Stimulated activated CD8-positive, alpha-beta memory T cell treated with anti-CD3 and anti-CD28 coated beads, Interleukin-4, amount 100 ng/mL, for 4 hours (primary cell): ENCODE data around the gene IYD.
"Not testable (repeated sequence)": the region's sequence is repeated elsewhere in the genome, so short reads cannot be mapped to it uniquely, and the experiment has no call there.

ENCODE experiments used
- DNase-seq, 2 donors: peaks; one replicate each; pipeline ENCODE4 v3.0.0-alpha.2; 2020; ENCODE audit warnings: low read depth in 2 of 2, low spot score in 1 of 2

Gene IYD

DNA sequence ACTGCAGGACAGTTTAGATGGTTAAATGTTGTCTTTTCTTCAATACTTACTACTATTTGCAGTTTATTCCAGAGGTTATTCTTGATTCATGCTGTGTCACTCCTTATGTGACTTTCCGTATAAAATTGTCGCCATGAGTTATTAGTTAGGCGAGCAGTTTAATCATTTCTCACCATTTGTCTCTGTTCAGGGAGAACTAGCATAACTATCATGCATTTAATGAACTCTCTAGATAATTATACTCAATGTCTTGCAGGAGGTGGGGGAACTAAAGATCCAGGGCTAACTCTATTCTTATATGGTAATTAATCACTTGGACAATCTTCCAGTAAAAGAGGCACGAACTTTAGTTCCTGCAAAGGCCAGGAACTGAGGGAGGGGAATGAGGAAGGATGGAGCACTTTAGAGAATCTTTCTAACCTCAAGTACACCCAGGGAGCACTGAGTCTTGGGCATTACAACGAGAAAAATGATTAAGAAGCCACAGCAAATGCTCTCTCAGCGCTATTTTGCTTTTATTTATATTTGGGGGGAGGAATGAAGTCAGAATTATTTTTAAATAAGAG lies 58.3 kb downstream of the IYD start:
- DNase-seq = no peak

DNA sequence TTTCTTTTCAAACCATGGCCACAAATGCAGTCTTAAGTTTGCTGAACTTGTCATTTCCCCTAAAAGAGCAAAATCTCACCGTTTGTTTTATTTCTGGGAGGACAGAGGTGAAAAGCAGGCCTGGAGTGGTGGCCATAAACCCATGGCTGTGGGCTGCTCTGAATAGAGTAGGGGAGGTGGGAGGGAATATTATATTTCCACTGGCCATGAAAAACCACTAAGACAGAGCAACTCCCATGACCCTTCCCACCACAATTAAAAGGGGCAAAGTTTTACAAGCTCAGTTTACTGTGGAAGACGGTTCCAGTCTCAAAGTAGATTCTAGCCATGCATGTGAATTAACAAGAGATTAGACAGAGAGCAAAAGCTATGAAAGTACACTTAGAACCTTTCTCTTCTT lies 59.0 kb downstream of the IYD start:
- DNase-seq = no peak

DNA sequence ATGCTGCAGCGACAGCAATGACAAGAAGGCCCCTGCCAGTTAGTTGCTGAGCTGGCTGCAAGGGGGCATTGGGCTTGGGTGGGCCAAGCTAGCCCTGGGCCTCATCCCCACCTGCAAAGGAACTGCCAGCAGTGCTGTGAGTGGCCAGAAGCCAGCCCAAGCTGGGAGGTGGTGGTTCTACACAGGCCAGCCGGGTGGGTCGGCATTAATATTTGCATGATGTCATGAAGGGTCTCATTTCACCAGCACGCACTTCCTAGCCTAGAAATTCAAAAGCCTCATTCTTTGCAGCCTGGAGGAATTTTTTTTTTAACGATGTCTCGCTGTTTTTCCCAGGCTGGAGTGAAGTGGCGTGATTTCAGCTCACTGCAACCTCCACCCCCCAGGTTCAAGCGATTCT lies 62.0 kb downstream of the IYD start:
- DNase-seq = no peak

DNA sequence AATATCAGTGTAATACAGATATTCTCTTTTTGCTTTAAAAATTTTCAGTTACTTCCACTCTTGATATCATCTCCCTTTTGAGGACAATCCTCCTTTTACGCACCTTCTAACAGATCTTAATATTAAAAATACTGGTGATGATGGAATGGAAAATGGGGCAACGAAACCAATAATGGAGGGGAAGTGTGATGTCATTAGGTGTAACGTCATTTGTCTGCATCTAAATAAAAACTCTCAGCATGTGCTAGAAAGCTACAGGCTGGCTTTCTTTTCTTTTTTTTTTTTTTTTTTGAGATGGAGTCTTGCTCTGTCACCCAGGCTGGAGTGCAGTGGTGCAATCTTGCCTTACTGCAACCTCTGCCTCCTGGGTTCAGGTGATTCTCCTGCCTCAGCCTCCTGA lies 66.5 kb downstream of the IYD start:
- no peak for DNase-seq

DNA sequence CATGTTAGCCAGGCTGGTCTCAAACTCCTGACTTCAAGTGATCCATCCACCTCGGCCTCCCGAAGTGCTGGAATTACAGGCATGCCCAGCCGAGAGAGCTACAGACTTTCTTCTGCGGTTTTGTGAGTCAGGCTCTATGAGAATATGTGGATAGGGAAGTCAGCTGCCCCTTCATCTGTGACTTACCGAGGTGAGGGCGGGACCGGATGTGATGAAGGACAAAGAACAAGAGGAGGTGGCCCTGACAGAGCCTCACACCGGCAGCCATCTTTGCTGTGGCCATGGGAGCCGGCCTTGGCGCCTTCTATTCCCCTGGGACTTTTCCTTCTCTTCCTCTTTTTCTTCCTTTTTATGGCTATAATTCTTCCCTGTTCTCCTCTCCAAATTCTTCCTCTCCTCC lies 67.0 kb downstream of the IYD start:
- no peak for DNase-seq

DNA sequence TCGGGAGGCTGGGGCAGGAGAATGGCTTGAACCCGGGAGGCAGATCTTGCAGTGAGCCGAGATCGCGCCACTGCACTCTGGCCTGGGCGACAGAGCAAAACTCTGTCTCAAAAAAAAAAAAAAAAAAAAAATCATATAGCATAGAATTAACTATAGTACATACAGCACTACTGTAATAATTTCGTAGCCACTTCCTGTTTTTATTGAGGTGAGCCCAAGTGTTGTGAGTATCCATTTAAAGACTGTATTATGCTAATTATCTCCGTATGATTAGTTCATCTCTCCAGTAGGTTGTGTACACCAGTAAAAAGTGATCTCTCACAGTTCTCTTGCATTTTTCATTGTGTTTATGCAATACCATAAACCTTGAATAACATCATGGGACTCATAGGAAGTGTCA lies 70.6 kb downstream of the IYD start:
- no peak for DNase-seq

DNA sequence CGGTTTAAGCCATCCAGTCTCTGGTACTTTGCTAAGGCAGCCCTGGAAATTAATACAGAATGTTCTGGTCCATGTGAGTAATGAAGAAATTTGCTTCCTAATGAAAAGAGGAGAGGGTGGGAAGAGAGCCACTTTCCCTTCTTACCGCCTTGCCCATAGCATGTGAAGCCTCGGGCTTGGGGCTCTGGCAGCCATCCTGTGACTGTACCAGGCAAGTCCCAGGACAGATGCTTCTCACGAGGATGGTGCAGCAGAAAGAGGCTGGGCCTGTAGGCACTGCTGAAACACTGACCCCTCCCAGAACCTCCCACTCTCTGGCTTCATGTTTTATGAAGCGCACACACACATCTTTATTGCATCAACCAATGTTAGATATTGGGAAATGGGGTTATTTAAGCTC lies 74.8 kb downstream of the IYD start:
- DNase-seq = no peak

DNA sequence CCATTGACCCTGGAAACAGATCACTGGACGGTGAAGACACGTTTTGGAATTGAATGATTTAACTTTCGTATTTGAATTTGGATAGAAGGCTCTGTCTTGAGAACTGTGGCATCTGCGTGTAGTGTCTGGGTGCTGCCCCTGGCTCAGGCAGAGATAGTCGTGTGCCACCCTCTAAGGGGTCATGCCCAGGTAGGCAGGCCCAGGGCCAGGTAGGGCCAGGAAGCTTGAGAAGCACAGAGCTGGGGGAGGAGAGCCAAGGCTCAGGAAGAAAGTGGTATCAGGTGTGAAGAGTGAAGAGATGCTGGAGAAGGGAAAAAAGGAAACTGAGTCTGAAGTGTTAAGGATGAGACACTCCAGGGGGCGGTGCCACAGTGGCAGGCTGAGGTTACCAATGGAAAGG lies 75.5 kb downstream of the IYD start:
- no peak for DNase-seq

DNA sequence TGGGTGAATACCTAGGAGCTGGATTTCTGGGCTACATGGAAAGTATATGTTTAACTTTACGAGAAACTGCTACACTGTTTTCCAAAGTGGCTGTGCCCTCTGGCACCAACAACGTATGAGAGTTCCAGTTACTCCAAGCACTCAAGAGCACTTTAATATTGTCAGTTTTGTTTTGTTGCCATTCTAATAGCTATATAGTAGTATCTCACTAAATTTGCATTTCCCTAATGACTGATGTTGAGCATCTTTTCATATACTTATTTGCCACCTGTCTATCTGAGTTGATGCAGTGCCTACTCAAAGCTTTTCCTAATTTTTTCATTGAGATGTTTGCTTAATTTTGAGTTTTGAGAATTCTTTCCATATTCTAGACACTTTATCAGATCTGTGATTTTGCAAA lies 76.7 kb downstream of the IYD start:
- DNase-seq = no peak

DNA sequence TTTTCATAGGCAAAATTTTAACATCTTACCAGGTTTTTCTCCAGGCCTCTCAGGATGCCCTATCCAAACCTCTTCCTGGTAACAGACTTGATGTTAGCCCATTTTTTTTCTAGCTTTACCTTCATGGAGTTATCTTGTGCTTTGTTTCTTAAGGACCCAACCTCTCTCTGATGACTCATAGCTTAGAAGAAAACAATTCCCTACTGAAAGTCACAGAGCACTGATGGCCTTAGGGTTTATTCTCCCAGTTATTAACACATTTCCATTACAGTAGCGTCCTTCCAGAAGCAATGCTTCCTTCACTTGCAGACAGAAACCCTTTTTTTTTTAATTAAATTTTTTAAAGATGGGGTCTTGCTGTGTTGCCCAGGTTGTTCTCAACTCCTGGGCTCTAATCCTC lies 79.4 kb downstream of the IYD start:
- DNase-seq = no peak

DNA sequence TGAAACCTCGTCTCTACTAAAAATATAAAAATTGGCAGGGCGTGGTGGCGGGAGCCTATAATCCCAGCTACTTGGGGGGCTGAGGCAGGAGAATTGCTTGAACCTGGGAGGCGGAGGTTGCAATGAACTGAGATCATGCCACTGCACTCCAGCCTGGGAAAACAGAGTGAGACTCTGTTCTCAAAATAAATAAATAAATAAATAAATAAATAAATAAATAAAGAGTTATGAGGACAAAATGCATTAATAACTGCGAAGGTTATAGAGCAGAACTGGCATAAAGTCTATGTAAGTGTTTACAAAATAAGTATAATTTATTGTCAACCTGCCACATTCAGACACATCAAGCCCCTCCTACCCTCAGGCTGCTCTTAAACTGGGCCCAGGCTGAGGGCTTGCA lies 80.2 kb downstream of the IYD start:
- DNase-seq = not testable (repeated sequence)

DNA sequence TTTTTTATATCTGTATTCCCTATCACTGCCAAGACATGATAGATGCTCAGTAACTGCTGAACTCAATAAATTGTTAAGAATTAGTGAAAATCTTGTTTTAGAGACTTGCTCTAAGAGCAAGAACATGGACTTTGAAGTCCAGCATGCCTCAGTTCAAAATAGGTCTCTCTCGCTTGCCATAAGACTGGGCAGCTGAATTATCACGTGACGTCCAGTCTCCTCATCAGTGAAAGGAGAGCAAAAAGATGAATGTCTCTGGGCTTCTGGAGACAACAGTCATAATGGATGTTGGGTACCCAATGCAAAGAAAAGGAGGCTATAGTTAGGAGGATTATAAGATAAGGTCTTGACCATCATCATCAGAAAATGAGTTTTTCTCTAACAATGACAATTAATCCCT lies 82.1 kb downstream of the IYD start:
- DNase-seq = no peak

DNA sequence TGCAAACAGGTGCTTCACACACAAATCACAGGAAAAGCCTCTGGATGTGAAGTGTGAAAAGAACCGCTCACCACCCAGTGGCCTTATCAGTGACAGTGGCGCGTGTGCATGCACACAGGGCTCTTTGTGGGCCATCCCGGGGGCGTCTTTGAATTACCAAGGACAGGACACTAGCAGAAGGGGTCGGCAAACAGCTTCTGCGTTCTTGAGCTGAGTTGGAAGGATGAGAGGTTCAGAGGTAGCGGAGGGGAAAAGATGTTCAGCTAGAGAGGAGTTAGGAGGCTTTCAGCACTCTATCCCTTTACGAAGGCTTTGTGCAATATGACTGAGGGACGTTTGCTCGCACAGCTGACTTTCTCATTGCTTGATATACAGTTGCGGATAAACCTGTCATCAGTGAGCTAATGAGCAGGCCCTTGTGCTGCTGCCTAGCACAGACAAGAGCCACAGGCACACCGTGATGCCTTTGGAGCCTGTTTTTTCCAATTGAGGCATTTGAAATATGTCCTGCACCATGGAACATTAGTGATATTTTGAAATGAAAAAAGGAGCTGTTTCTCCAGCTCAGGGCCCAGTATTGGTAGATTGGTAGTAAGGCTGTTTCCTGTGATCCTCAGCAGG lies 83.1 kb downstream of the IYD start:
- DNase-seq = no peak

DNA sequence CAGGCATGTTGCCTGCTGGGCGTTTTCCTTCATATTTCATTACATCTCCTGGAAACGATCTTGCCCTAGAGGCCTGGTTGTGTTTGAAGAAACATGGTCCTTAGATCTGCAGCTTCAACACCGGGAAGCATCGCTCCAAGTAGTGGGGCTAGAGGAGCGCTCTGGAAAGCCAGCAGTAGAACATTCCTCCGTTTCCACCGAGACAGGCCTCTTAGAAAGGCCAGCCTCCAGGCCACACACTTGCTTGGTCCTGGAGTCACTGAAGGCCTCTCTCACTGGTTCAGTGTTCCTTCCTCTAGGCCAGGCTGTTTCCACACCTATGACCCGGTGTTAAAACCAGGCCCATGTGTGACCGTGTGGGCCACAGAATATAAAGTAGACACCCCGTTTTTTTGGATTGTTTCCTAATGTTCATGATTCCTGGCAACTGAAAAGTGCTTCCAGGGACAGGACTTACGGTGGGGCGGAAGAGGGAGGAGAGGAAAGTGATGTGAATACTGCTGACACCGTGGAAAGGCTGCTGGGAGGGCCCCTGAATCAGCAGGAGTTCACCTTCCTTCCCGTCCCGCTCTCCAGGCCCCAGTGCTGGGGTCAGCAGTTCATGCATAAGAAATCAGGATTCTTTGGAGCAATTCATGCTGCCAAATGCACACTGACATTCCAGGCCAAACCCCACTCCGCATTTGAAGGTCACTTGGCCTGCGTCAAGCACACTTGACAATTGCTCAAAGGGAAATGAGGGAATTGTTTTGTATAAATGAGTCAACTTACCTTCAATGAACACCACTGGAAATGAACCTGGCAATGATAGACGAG lies 83.8 kb downstream of the IYD start:
- no peak for DNase-seq

DNA sequence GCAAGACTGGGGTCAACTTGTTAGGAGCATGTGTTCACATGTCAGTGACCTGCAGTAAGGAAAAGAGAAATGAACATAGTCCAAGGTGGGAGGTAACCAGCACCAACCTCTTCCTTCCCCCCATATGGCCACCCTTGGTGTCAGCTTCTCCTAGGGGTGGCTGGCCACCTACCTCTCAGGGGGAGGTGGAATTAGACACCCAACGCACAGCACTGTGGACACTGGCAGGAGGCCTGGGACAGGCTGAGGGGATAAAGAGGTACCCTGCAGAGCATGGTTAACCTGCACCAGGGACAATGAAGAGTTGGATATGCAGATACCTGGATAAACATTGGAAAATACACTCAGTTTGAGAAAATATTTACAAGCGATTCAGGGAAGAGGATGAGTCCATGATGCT lies 84.5 kb downstream of the IYD start:
- no peak for DNase-seq
